HEK293T (cell line): ENCODE results near the gene STOML3.

Experiments
- BHLHE40 ChIP-seq: fragments of 450-650 bp; IDR thresholded peaks from 2 replicates; pipeline ENCODE4 v1.6.1; 2016; ENCODE audit warnings: mild to moderate bottlenecking, moderate library complexity, borderline replicate concordance
- FOXA1 ChIP-seq: fragments of 450-650 bp; IDR thresholded peaks from 2 replicates; pipeline ENCODE4 v1.6.1; 2016; ENCODE audit warnings: mild to moderate bottlenecking
- FOXM1 ChIP-seq: fragments of 450-650 bp; IDR thresholded peaks from 2 replicates; pipeline ENCODE4 v1.6.1; 2017; ENCODE audit warnings: mild to moderate bottlenecking, borderline replicate concordance
- ZNF384 ChIP-seq: fragments of 450-650 bp; IDR thresholded peaks from 2 replicates; pipeline ENCODE4 v1.6.1; 2016

DNA sequence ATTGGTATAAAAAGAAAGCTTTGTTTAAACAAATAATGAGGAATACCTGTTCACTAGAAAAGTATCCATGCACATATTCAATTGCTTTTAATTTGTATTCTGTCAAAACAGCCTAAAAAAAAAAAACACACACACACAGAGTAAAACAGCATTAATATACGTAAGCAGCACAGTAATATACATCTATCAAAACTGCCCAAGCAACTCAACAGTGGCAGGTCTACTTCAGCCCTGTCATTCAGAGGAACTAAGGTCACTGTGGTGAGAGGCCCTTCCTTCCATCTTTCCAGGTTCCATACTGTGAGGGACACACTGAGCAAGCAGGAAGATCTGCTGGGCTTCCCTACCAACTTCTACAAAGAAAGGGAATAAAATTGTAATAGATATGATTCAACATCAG, 43.5 kb upstream of the STOML3 start:
- TF ChIP-seq BHLHE40, result no peak
- no peak for TF ChIP-seq FOXM1
- TF ChIP-seq FOXA1, result no peak
- TF ChIP-seq ZNF384, result no peak
